ENCODE results near the gene FAM167B.

FAM167B gene

GRCh38 chr1:32241001-32241763 is 5.8 kb upstream of the FAM167B start:
- ChIA-PET CTCF (interaction anchor here (1.8 kb wide), 1 partner anchor 26 kb away, joined by 6 read pairs; no protein-coding TSS in a partner anchor), POLR2A (no interaction called here)
- TF ChIP-seq SUZ12 (IDR thresholded peaks at IDR 0.05), result no peak
- TF ChIP-seq BHLHE40 (IDR thresholded peaks at IDR 0.05; ENCODE audit: borderline replicate concordance), result no peak
- no peak for DNase-seq (ENCODE audit: extremely low spot score)

DNA sequence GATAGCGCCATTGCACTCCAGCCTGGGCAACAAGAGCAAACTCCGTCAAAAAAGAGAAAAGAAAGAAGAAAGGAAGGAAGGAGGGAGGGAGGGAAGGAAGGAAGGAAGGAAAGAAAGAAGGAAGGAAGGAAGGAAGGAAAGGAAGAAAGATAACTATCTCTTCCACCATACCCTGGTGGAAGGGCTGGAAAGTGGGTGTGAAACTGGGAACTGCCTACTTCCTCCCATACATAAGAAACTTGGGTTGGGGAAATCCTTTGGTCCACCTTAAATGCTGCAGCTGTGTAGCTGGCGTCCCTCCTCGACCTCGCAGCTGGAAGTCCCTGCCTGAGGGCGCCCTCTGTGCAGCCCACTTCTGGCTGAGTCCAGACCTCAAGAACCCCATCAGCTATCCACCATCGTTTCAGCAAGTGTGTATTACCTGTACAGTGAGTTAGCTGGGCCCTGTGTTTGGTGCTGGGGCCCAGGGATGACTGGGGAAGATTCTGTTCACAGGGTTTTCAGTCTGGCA is 4.6 kb upstream of the FAM167B start:
- ChIA-PET POLR2A (no interaction called here), CTCF (interaction anchor here (1.8 kb wide), 1 partner anchor 27 kb away, joined by 6 read pairs; no protein-coding TSS in a partner anchor)
- TF ChIP-seq, protein P1, sequence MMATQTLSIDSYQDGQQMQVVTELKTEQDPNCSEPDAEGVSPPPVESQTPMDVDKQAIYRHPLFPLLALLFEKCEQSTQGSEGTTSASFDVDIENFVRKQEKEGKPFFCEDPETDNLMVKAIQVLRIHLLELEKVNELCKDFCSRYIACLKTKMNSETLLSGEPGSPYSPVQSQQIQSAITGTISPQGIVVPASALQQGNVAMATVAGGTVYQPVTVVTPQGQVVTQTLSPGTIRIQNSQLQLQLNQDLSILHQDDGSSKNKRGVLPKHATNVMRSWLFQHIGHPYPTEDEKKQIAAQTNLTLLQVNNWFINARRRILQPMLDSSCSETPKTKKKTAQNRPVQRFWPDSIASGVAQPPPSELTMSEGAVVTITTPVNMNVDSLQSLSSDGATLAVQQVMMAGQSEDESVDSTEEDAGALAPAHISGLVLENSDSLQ (IDR thresholded peaks at IDR 0.05), result no peak
- TF ChIP-seq L3MBTL2 (conservative IDR thresholded peaks at IDR 0.05) (no peak), FOXA1 (IDR thresholded peaks at IDR 0.05) (no peak), BHLHE40 (IDR thresholded peaks at IDR 0.05; ENCODE audit: borderline replicate concordance) (no peak), ZNF384 (IDR thresholded peaks at IDR 0.05) (no peak), FOXM1 (IDR thresholded peaks at IDR 0.05; ENCODE audit: borderline replicate concordance) (no peak), ARNT (IDR thresholded peaks at IDR 0.05) (no peak), HDGF (IDR thresholded peaks at IDR 0.05; ENCODE audit: borderline replicate concordance) (no peak), LEF1 (IDR thresholded peaks at IDR 0.05; ENCODE audit: borderline replicate concordance) (no peak)
- no peak for DNase-seq (ENCODE audit: extremely low spot score)

GRCh38 chr1:32247452-32247851 is 430 bp downstream of the FAM167B start:
- TF ChIP-seq CTBP1 (IDR thresholded peaks at IDR 0.05; ENCODE audit: borderline replicate concordance) (no peak), ZNF384 (IDR thresholded peaks at IDR 0.05) (no peak), NFRKB (IDR thresholded peaks at IDR 0.05) (no peak), TARDBP (IDR thresholded peaks at IDR 0.05) (no peak), LEF1 (IDR thresholded peaks at IDR 0.05; ENCODE audit: borderline replicate concordance) (no peak), ELF4 (IDR thresholded peaks at IDR 0.05) (no peak), SP1 (IDR thresholded peaks at IDR 0.05) (no peak), FOXK2 (IDR thresholded peaks at IDR 0.05) (no peak), FOXM1 (IDR thresholded peaks at IDR 0.05; ENCODE audit: borderline replicate concordance) (no peak), L3MBTL2 (conservative IDR thresholded peaks at IDR 0.05) (no peak), HDGF (IDR thresholded peaks at IDR 0.05; ENCODE audit: borderline replicate concordance) (no peak), BHLHE40 (IDR thresholded peaks at IDR 0.05; ENCODE audit: borderline replicate concordance) (no peak), ARNT (IDR thresholded peaks at IDR 0.05) (no peak), SUZ12 (IDR thresholded peaks at IDR 0.05) (no peak)
- TF ChIP-seq, protein P1 (IDR thresholded peaks at IDR 0.05), result no peak
- CTCF ChIA-PET, result interaction anchor here (0.6 to 1.1 kb wide), 3 partner anchors 11 to 31 kb away, joined by 3 to 5 read pairs (median 4); no protein-coding TSS in a partner anchor
- POLR2A ChIA-PET, result interaction anchor here (0.7 kb wide), 1 partner anchor 44 kb away, joined by 3 read pairs; the partner anchor contains the start of gene HDAC1
- DNase-seq (ENCODE audit: extremely low spot score), result no peak

DNA sequence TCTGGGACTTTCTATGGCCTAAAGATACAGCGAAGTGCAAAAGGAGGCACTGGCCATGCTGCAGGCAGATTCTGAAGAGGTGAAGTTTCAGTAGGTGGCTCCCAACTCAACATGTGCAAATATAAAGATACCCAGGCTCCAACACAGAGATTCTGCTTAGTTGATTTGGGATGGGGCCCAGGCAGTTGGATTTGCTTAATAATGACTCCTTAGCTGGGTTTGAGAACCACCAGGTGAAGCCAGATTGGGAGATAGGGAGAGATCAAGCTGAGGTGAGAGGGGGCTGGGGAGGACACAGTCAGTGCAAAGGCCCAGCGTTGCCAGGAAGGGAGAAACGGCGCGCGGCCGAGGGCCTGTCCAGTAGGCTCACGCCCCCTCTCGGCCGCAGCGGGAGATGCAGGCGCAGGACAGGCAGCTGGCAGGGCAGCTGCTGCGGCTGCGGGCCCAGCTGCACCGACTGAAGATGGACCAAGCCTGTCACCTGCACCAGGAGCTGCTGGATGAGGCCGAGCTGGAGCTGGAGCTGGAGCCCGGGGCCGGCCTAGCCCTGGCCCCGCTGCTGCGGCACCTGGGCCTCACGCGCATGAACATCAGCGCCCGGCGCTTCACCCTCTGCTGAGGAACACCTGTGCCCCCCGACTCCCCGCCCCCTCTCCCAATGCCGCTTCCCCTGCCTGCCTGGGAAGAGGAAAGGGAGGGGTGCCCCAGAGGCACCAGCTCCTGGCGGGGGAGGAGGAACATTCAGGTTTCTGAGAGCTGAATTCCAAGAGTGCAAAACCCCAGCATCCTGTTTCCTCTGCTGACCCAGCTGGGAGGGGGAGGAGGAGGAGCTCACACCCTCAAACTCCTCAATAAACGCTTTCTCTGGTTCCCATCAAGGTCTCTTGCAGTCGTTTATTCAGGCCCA is 1.2 kb downstream of the FAM167B start:
- peak; percentile 99 for DNase-seq (ENCODE audit: extremely low spot score)
- ChIA-PET POLR2A (interaction anchor here (0.7 to 1.4 kb wide), 3 partner anchors 9 to 88 kb away, joined by 3 to 8 read pairs (median 7); partner anchors contain the start of genes HDAC1 and MARCKSL1), CTCF (interaction anchor here (0.6 to 1.1 kb wide), 9 partner anchors 9 to 516 kb away, joined by 3 to 6 read pairs (median 4); partner anchors contain the start of gene DCDC2B)

DNA sequence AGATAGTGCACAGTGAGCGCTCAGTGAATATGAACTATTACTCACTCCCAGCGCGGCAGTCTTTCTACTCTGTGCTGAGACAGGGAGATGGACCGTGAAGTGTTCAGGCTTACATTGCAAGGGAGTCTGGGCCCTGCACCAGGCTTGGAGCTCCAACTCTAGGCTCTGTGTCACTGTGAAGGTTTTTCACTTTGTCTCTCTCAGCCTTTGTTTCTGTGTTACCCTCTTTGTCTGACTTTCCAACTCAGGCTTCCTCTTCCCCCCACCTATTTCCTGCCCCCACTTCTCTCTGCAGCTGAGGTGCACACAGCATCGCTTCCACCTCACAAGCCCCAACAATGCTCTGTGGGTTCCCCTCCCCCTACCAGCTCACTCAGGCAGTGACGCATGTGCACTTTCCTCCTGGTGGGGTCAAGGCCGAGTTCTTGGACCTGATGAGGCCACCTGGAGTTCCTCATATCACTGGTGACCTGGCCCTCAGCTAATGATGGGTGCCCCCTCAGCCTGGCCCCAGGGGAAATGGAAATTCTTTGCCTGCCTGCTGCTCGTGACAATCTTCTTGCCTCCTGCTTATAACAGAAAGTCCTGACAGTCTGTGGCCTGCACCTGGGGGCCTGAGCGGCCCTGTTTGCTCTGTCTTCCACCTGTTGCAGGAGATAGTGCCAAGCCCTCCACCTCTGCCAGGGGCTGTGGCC is 3.0 kb downstream of the FAM167B start:
- CTCF ChIA-PET, result no interaction called here
- POLR2A ChIA-PET, result interaction anchor here (1.1 kb wide), 1 partner anchor 34 kb away, joined by 3 read pairs; no protein-coding TSS in a partner anchor
- DNase-seq (ENCODE audit: extremely low spot score), result no peak

More for the DNA sequence above, 1.2 kb downstream of the FAM167B start:
- TF ChIP-seq, protein P1 (IDR thresholded peaks at IDR 0.05), result no peak
- no peak for TF ChIP-seq ELF4 (IDR thresholded peaks at IDR 0.05)
- TF ChIP-seq FOXM1 (IDR thresholded peaks at IDR 0.05; ENCODE audit: borderline replicate concordance), result no peak
- no peak for TF ChIP-seq BHLHE40 (IDR thresholded peaks at IDR 0.05; ENCODE audit: borderline replicate concordance)
- TF ChIP-seq FOXK2 (IDR thresholded peaks at IDR 0.05), result no peak
- no peak for TF ChIP-seq SUZ12 (IDR thresholded peaks at IDR 0.05)

More for the DNA sequence above, 3.0 kb downstream of the FAM167B start:
- no peak for TF ChIP-seq ARNT (IDR thresholded peaks at IDR 0.05)
- TF ChIP-seq L3MBTL2 (conservative IDR thresholded peaks at IDR 0.05), result no peak
- TF ChIP-seq HDGF (IDR thresholded peaks at IDR 0.05; ENCODE audit: borderline replicate concordance), result no peak
- no peak for TF ChIP-seq FOXK2 (IDR thresholded peaks at IDR 0.05)
- TF ChIP-seq, protein P1 (IDR thresholded peaks at IDR 0.05), result no peak
